Fibroblast of lung (primary cell): ENCODE measurements around the gene ABCF3. TPM values are rescaled to one million over a fixed set of nuclear protein-coding genes. Genes with fewer than 3 reads are reported as not detected.

ENCODE experiments used
- DNase-seq, 2 donors: peaks; one replicate each; pipeline versions ENCODE4 v3.0.0 to v3.0.0-alpha.2; 2010; ENCODE audit warnings: low read depth in 2 of 2
- H2AFZ ChIP-seq: 2 replicates; pipeline ENCODE4 v1.5.1; 2012; ENCODE audit warnings: low read length, control low read depth, inconsistent platforms
- H3K27ac ChIP-seq: 2 replicates; pipeline ENCODE4 v1.5.1; 2011; ENCODE audit warnings: low read length, control low read depth; ENCODE audit not compliant: insufficient read depth
- H3K27me3 ChIP-seq: 2 replicates; pipeline ENCODE4 v1.5.1; 2011; ENCODE audit warnings: mild to moderate bottlenecking, low read length; ENCODE audit not compliant: control insufficient read depth, insufficient read depth
- H3K36me3 ChIP-seq: 2 replicates; pipeline ENCODE4 v1.5.1; 2011; ENCODE audit warnings: low read length; ENCODE audit not compliant: control insufficient read depth, insufficient read depth
- H3K4me1 ChIP-seq: 2 replicates; pipeline ENCODE4 v1.5.1; 2011; ENCODE audit warnings: low read length; ENCODE audit not compliant: control insufficient read depth, insufficient read depth; ENCODE audit errors: extremely low read depth
- H3K4me2 ChIP-seq: 2 replicates; pipeline ENCODE4 v1.5.1; 2011; ENCODE audit warnings: low read length, control low read depth; ENCODE audit not compliant: insufficient read depth; ENCODE audit errors: extremely low read depth
- H3K4me3 ChIP-seq, 4 experiments: fragments of 200-600 bp in 1 of 4; sonication (generic) in 1 of 4; replicated peaks in 1 of 4; 2 replicates each; pipeline ENCODE4 v1.5.1; 2011 to 2016; ENCODE audit warnings: low read length in 4 of 4, low read depth in 3 of 4, mild to moderate bottlenecking in 3 of 4, control low read depth in 2 of 4, inconsistent platforms in 1 of 4, mixed read lengths in 1 of 4; ENCODE audit not compliant: insufficient read depth in 1 of 4; ENCODE audit errors: control extremely low read depth in 1 of 4
- H3K79me2 ChIP-seq: 2 replicates; pipeline ENCODE4 v1.5.1; 2012; ENCODE audit warnings: mild to moderate bottlenecking, low read length, inconsistent platforms; ENCODE audit not compliant: control insufficient read depth, insufficient read depth
- H3K9ac ChIP-seq: 2 replicates; pipeline ENCODE4 v1.5.1; 2011; ENCODE audit warnings: mild to moderate bottlenecking, low read length, control low read depth; ENCODE audit not compliant: insufficient read depth
- H3K9me3 ChIP-seq: 2 replicates; pipeline ENCODE4 v1.5.1; 2012; ENCODE audit warnings: low read depth, low read length; ENCODE audit not compliant: control insufficient read depth, insufficient read depth
- H4K20me1 ChIP-seq: 2 replicates; pipeline ENCODE4 v1.5.1; 2011; ENCODE audit warnings: low read length; ENCODE audit not compliant: control insufficient read depth, insufficient read depth; ENCODE audit errors: extremely low read depth
- CTCF ChIP-seq, 2 donors: IDR thresholded peaks in 1 of 2; conservative IDR thresholded peaks in 1 of 2; 1 replicate in 1 of 2; 2 replicates in 1 of 2; pipeline ENCODE4 v1.5.1; 2011 to 2012; ENCODE audit warnings: low read length in 2 of 2, control low read depth in 1 of 2, inconsistent platforms in 1 of 2, low read depth in 1 of 2, mild to moderate bottlenecking in 1 of 2
- EZH2 ChIP-seq: IDR thresholded peaks from 2 replicates; pipeline ENCODE4 v1.5.1; 2012; ENCODE audit warnings: low read length, control low read depth, mild to moderate bottlenecking; ENCODE audit errors: missing control alignments
- polyA plus RNA-seq, 2 donors: library from polyadenylated mRNA; depleted of rRNA in 1 of 2; stranded (reverse) in 1 of 2; unstranded in 1 of 2; fragments of >200 nt; gene quantifications; 2 replicates each; pipeline ENCODE4 v1.2.1, GENCODE V29; 2011 to 2012; ENCODE audit warnings: missing spikeins in 1 of 2
- total RNA-seq: library from RNA; depleted of rRNA; stranded (reverse); fragments of >200 nt; gene quantifications from 2 replicates; pipeline ENCODE4 v1.2.1, GENCODE V29; 2014

Gene ABCF3
- total and polyA plus RNA-seq, 2 donors (not counting 1 experiment from before 2014, with no cell fraction given): 31.3 to 65.1 TPM

GRCh38 chr3:184192889-184193288, 6.9 kb downstream of the ABCF3 start:
- DNase-seq: no peak
- TF ChIP-seq EZH2: no peak
- TF ChIP-seq CTCF (conservative IDR thresholded peaks at IDR 0.05 in 1 of 2, IDR thresholded peaks at IDR 0.05 in 1 of 2; ENCODE audit: low read depth in 1 of 2, low read length in 2 of 2): no peak
- Histone ChIP-seq H3K9ac (no peak overlapping the region), H3K27me3 (no peaks in the 10 kb centered on the region), H3K79me2 (peaks cover 14% of the 10 kb centered on the region), H3K27ac (no peak overlapping the region), H3K4me3 (no peak overlapping the region), H2AFZ (no peak overlapping the region), H3K4me1 (no peaks in the 10 kb centered on the region), H3K4me2 (no peak overlapping the region), H3K9me3 (no peaks in the 10 kb centered on the region), H4K20me1 (no peaks in the 10 kb centered on the region), H3K36me3 (peaks cover 26% of the 10 kb centered on the region)

GRCh38 chr3:184193991-184194539, 8.1 kb downstream of the ABCF3 start:
- H3K9ac ChIP-seq: no peak overlapping the region
- H3K4me1 ChIP-seq: no peaks in the 10 kb centered on the region
- no peak overlapping the region for H3K4me3 ChIP-seq
- peaks cover 4% of the 10 kb centered on the region for H3K79me2 ChIP-seq
- no peak overlapping the region for H2AFZ ChIP-seq
- DNase-seq: no peak
- no peak overlapping the region for H3K4me2 ChIP-seq
- no peak for TF ChIP-seq EZH2
- no peak for TF ChIP-seq CTCF (conservative IDR thresholded peaks at IDR 0.05 in 1 of 2, IDR thresholded peaks at IDR 0.05 in 1 of 2; ENCODE audit: low read depth in 1 of 2, low read length in 2 of 2)
- H4K20me1 ChIP-seq: no peaks in the 10 kb centered on the region
- H3K9me3 ChIP-seq: no peaks in the 10 kb centered on the region
- no peak overlapping the region for H3K27ac ChIP-seq
- H3K27me3 ChIP-seq: no peaks in the 10 kb centered on the region
- H3K36me3 ChIP-seq: peaks cover 23% of the 10 kb centered on the region

GRCh38 chr3:184196536-184196935, 10.5 kb downstream of the ABCF3 start:
- H3K27me3 ChIP-seq: no peaks in the 10 kb centered on the region
- no peak overlapping the region for H3K4me2 ChIP-seq
- no peak overlapping the region for H3K27ac ChIP-seq
- H3K36me3 ChIP-seq: peaks cover 13% of the 10 kb centered on the region
- H3K9ac ChIP-seq: no peak overlapping the region
- no peak for DNase-seq
- no peaks in the 10 kb centered on the region for H4K20me1 ChIP-seq
- H3K9me3 ChIP-seq: no peaks in the 10 kb centered on the region
- H3K4me3 ChIP-seq: no peak overlapping the region
- H2AFZ ChIP-seq: no peak overlapping the region
- H3K4me1 ChIP-seq: no peaks in the 10 kb centered on the region
- TF ChIP-seq EZH2 (no peak), CTCF (conservative IDR thresholded peaks at IDR 0.05 in 1 of 2, IDR thresholded peaks at IDR 0.05 in 1 of 2; ENCODE audit: low read depth in 1 of 2, low read length in 2 of 2) (no peak)
- no peaks in the 10 kb centered on the region for H3K79me2 ChIP-seq
